DMS114 treated with DMSO at 0.1 percent for 48 hours (cell line): ENCODE data around the gene RAD51AP1.

Experiments
- DNase-seq: peaks from one replicate; lab custom pipeline; 2025; ENCODE audit not compliant: unreplicated experiment; lab: John Stamatoyannopoulos, UW

RAD51AP1 gene

GRCh38 chr12:4545195-4545594, 6.5 kb downstream of the RAD51AP1 start:
- DNase-seq = no peak

- DNase-seq = no peak
Measured at GRCh38 chr12:4552191-4552590, 13.5 kb downstream of the RAD51AP1 start.

- DNase-seq = no peak
Measured at GRCh38 chr12:4553943-4554342, 15.3 kb downstream of the RAD51AP1 start.

GRCh38 chr12:4555804-4556203, 17.1 kb downstream of the RAD51AP1 start:
- no peak for DNase-seq

GRCh38 chr12:4556735-4557530, 18.2 kb downstream of the RAD51AP1 start:
- no peak for DNase-seq

- no peak for DNase-seq
Measured at GRCh38 chr12:4557586-4557985, 18.9 kb downstream of the RAD51AP1 start.

- DNase-seq = no peak
Measured at GRCh38 chr12:4558171-4558570, 19.5 kb downstream of the RAD51AP1 start.

- DNase-seq = peak; percentile 35
Measured at GRCh38 chr12:4562034-4562657, 23.5 kb downstream of the RAD51AP1 start, which contains the start of gene DYRK4. DYRK4 (plus strand) TSS chr12:4562208; CDS start chr12:4562246, 38 bp downstream.

GRCh38 chr12:4563336-4563735, 24.6 kb downstream of the RAD51AP1 start:
- DNase-seq = no peak

GRCh38 chr12:4564818-4565217, 26.1 kb downstream of the RAD51AP1 start:
- DNase-seq = no peak

GRCh38 chr12:4566474-4566873, 27.8 kb downstream of the RAD51AP1 start:
- DNase-seq = no peak

GRCh38 chr12:4567073-4567881, 28.6 kb downstream of the RAD51AP1 start:
- DNase-seq = no peak

GRCh38 chr12:4569261-4569660, 30.6 kb downstream of the RAD51AP1 start:
- no peak for DNase-seq

GRCh38 chr12:4572680-4573079, 34.0 kb downstream of the RAD51AP1 start:
- no peak for DNase-seq

- DNase-seq = no peak
Measured at GRCh38 chr12:4579305-4580102, 40.8 kb downstream of the RAD51AP1 start.

- DNase-seq = no peak
Measured at GRCh38 chr12:4580281-4580688, 41.6 kb downstream of the RAD51AP1 start.

GRCh38 chr12:4584281-4584680, 45.6 kb downstream of the RAD51AP1 start:
- DNase-seq = no peak

- DNase-seq = no peak
Measured at GRCh38 chr12:4584896-4585295, 46.2 kb downstream of the RAD51AP1 start.

- no peak for DNase-seq
Measured at GRCh38 chr12:4586500-4586899, 47.8 kb downstream of the RAD51AP1 start.

- DNase-seq = no peak
Measured at GRCh38 chr12:4587108-4587507, 48.4 kb downstream of the RAD51AP1 start.

- DNase-seq = no peak
Measured at GRCh38 chr12:4588916-4589315, 50.2 kb downstream of the RAD51AP1 start.
